Smooth muscle cell (in vitro differentiated cells): ENCODE data around the gene PUS10. TPM values are rescaled to one million over a fixed set of nuclear protein-coding genes. Genes with fewer than 3 reads are reported as not detected.
"Not testable (repeated sequence)": the region's sequence is repeated elsewhere in the genome, so short reads cannot be mapped to it uniquely, and the experiment has no call there.

Experiments used
- DNase-seq: peaks from one replicate; lab custom pipeline; 2025; ENCODE audit not compliant: unreplicated experiment; lab: John Stamatoyannopoulos, UW
- H2AFZ ChIP-seq: fragments of 200-600 bp; sonication (generic); 2 replicates; pipeline ENCODE4 v1.6.0; 2016; ENCODE audit warnings: antibody characterized with exemption, low read depth, mild to moderate bottlenecking
- H3F3A ChIP-seq: fragments of 200-600 bp; sonication (generic); 2 replicates; pipeline ENCODE4 v1.6.0; 2017; ENCODE audit warnings: antibody characterized with exemption, low read depth
- H3K27ac ChIP-seq: fragments of 200-600 bp; sonication (generic); 2 replicates; pipeline ENCODE4 v1.5.1; 2016; ENCODE audit warnings: low read depth, mild to moderate bottlenecking
- H3K27me3 ChIP-seq: fragments of 200-600 bp; sonication (generic); 2 replicates; pipeline ENCODE4 v1.6.1; 2016; ENCODE audit warnings: low read depth, mild to moderate bottlenecking
- H3K36me3 ChIP-seq: fragments of 200-600 bp; sonication (generic); 2 replicates; pipeline ENCODE4 v1.5.1; 2016; ENCODE audit warnings: low read depth
- H3K4me1 ChIP-seq: fragments of 200-600 bp; sonication (generic); 2 replicates; pipeline ENCODE4 v1.5.1; 2016; ENCODE audit warnings: low read depth
- H3K4me2 ChIP-seq: fragments of 200-600 bp; sonication (generic); 2 replicates; pipeline ENCODE4 v1.6.0; 2016; ENCODE audit warnings: mild to moderate bottlenecking
- H3K4me3 ChIP-seq: fragments of 200-600 bp; sonication (generic); 2 replicates; pipeline ENCODE4 v1.5.1; 2016; ENCODE audit warnings: mild to moderate bottlenecking
- H3K79me2 ChIP-seq: fragments of 200-600 bp; sonication (generic); 2 replicates; pipeline ENCODE4 v1.6.0; 2016; ENCODE audit warnings: low read depth, mild to moderate bottlenecking
- H3K9ac ChIP-seq: fragments of 200-600 bp; sonication (generic); 2 replicates; pipeline ENCODE4 v1.6.0; 2016; ENCODE audit warnings: low read depth
- H3K9me3 ChIP-seq: fragments of 200-600 bp; sonication (generic); replicated peaks from 2 replicates; pipeline ENCODE4 v1.5.1; 2016; ENCODE audit warnings: low read depth
- H4K20me1 ChIP-seq: fragments of 200-600 bp; sonication (generic); 2 replicates; pipeline ENCODE4 v1.6.0; 2016; ENCODE audit warnings: low read depth
- WGBS: methylation state at CpG from one replicate; pipeline ENCODE4 v1.1.7; 2016; ENCODE audit warnings: low lambda C conversion rate; 5-methylcytosine and 5-hydroxymethylcytosine counted together
- polyA plus RNA-seq: library from polyadenylated mRNA; unstranded; fragments of >200 nt; fragmentation: Nextera tagmentation; extraction: Ambion mirVana; gene quantifications from 2 replicates; pipeline ENCODE4 v1.2.1, GENCODE V29; 2016
- total RNA-seq: library from RNA; depleted of rRNA; stranded (reverse); fragments of >200 nt; gene quantifications from 2 replicates; pipeline ENCODE4 v1.2.3, GENCODE V29; 2014
- TF ChIP-seq, protein P1 (sequence below): fragments of 200-600 bp; sonication (generic); IDR thresholded peaks from 2 replicates; pipeline ENCODE4 v1.5.1; 2017; ENCODE audit warnings: borderline replicate concordance, mild to moderate bottlenecking, antibody characterized with exemption; ENCODE audit not compliant: insufficient read depth, poor library complexity, severe bottlenecking

The PUS10 gene
- total and polyA plus RNA-seq, 2 experiments from 2014 or later: 3.3 to 6.3 TPM

DNA sequence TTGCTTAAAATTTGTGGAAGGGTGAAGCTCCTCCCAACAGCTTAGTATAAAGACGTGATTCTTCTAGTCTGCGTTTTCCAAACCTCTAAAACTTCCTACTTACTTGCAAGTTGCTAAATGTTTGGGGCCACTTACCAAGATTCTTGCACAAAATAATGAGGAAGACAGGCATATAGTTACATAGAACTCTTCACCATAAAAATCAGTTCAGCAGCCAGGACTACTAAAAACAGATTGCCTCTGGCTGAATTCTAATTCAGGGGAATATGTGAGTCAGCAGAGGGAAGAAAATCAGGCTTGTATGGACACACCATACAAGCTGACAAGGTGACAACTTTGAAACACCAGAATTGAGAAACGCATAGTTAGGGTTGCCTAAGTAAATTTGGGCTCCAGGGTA lies 3.3 kb downstream of the PUS10 start:
- Histone ChIP-seq H3F3A (peaks cover 5% of the 10 kb centered on the region), H3K9me3 (no peaks in the 10 kb centered on the region), H3K79me2 (peaks cover 20% of the 10 kb centered on the region), H3K4me2 (no peak overlapping the region), H3K27ac (peak overlapping the region; percentile 7), H3K36me3 (no peaks in the 10 kb centered on the region), H3K9ac (no peak overlapping the region), H2AFZ (no peak overlapping the region), H3K27me3 (no peaks in the 10 kb centered on the region), H4K20me1 (peaks cover 11% of the 10 kb centered on the region), H3K4me1 (peaks cover 23% of the 10 kb centered on the region), H3K4me3 (no peak overlapping the region)
- WGBS: 74% methylated on average over 3 of the region's 3 CpGs
- DNase-seq: no peak
- TF ChIP-seq, protein P1, sequence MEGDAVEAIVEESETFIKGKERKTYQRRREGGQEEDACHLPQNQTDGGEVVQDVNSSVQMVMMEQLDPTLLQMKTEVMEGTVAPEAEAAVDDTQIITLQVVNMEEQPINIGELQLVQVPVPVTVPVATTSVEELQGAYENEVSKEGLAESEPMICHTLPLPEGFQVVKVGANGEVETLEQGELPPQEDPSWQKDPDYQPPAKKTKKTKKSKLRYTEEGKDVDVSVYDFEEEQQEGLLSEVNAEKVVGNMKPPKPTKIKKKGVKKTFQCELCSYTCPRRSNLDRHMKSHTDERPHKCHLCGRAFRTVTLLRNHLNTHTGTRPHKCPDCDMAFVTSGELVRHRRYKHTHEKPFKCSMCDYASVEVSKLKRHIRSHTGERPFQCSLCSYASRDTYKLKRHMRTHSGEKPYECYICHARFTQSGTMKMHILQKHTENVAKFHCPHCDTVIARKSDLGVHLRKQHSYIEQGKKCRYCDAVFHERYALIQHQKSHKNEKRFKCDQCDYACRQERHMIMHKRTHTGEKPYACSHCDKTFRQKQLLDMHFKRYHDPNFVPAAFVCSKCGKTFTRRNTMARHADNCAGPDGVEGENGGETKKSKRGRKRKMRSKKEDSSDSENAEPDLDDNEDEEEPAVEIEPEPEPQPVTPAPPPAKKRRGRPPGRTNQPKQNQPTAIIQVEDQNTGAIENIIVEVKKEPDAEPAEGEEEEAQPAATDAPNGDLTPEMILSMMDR: no peak

DNA sequence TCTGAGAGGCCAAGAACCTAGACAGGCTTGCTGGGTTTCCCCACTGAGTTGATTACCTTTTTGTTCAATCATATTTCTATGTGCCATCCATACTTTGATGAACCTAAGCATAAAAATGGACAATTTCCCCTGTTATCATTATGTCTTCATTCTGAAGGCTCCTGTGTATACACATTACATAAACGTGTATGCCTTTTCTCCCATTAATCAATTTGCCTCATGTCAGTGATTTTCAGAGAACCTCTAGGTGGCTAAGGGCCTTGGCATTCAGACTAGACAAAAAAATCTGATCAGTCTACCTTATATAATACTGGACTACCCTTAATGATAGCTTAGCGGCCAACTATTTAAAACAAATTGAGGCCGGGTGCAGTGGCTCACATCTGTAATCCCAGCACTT lies 4.7 kb downstream of the PUS10 start:
- no peaks in the 10 kb centered on the region for H4K20me1 ChIP-seq
- WGBS: 88% methylated on average over 3 of the region's 3 CpGs
- H3K36me3 ChIP-seq: no peaks in the 10 kb centered on the region
- TF ChIP-seq, protein P1: no peak
- peaks cover 10% of the 10 kb centered on the region for H3K4me1 ChIP-seq
- peaks cover 5% of the 10 kb centered on the region for H3F3A ChIP-seq
- H3K4me2 ChIP-seq: no peak overlapping the region
- H3K79me2 ChIP-seq: peaks cover 6% of the 10 kb centered on the region
- no peaks in the 10 kb centered on the region for H3K9me3 ChIP-seq
- no peak overlapping the region for H3K4me3 ChIP-seq
- H2AFZ ChIP-seq: no peak overlapping the region
- DNase-seq: no peak
- H3K27ac ChIP-seq: no peak overlapping the region
- no peaks in the 10 kb centered on the region for H3K27me3 ChIP-seq
- H3K9ac ChIP-seq: no peak overlapping the region

DNA sequence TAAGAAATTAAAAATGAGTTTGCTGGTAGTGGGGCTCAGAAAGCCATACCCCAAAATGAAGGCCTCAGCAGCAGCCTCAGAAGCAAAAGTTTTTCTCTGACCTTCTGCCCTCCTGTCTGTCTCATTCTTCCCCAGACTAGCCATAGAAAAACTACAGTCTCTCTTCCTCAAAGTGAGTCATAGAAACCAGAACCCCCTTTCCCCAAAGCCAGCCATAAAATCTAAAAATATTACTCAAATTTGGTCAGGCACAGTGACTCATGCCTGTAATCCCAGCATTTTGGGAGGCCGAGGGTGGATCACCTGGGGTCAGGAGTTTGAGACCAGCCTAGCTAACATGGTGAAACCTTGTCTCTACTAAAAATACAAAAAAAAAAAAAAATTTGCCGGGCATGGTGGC lies 5.8 kb downstream of the PUS10 start:
- H3K79me2 ChIP-seq, H3K4me1 ChIP-seq, H3K4me3 ChIP-seq, H3K27me3 ChIP-seq, DNase-seq, H4K20me1 ChIP-seq, H3K9me3 ChIP-seq, H3K36me3 ChIP-seq, H3F3A ChIP-seq: not testable (repeated sequence)
- Histone ChIP-seq H3K4me2 (peak overlapping the region; percentile 64), H3K9ac (peak overlapping the region; percentile 60), H3K27ac (peak overlapping the region; percentile 91), H2AFZ (peak overlapping the region; percentile 28)
- WGBS: 50% methylated on average over 2 of the region's 2 CpGs

DNA sequence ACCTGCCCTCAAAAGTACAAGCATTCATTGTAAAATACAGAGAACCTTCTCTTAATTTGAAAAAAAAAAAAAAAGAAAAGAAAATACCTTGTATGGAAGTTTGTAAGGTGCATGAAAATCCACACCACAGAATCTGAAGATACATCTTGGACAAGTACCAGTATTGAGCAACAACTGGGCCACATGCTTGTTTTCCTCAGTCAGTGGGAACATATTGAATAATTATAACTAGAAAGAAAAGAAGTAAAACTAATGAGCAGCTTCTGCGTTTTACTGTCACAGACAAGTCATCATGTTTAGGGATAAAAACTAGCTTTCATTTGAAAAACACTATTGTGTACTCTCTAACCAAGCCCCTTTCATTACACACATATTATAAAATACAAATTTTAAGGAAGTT lies 6.4 kb downstream of the PUS10 start:
- H3K27ac ChIP-seq: peak overlapping the region; percentile 91
- peak overlapping the region; percentile 28 for H2AFZ ChIP-seq
- no peak for DNase-seq
- no peaks in the 10 kb centered on the region for H4K20me1 ChIP-seq
- 66% methylated on average over 1 of the region's 1 CpG for WGBS
- H3K4me1 ChIP-seq: peaks cover 10% of the 10 kb centered on the region
- no peak overlapping the region for H3K4me3 ChIP-seq
- no peaks in the 10 kb centered on the region for H3K79me2 ChIP-seq
- peak overlapping the region; percentile 60 for H3K9ac ChIP-seq
- no peaks in the 10 kb centered on the region for H3K36me3 ChIP-seq
- H3K27me3 ChIP-seq: no peaks in the 10 kb centered on the region
- TF ChIP-seq, protein P1: no peak
- H3K4me2 ChIP-seq: peak overlapping the region; percentile 64
- H3K9me3 ChIP-seq: no peaks in the 10 kb centered on the region
- H3F3A ChIP-seq: peaks cover 5% of the 10 kb centered on the region
